GM23338 (cell line): ENCODE measurements around the gene PNPLA8. TPM values are rescaled to one million over a fixed set of nuclear protein-coding genes. Genes with fewer than 3 reads are reported as not detected.

ENCODE experiments used
- ATAC-seq: fragments of 200-7000 bp; cut with Tn5 transposase; 3 replicates; pipeline ENCODE4 v1.9.1; 2020
- DNase-seq: peaks from one replicate; pipeline ENCODE4 v3.0.0-alpha.2; 2015; ENCODE audit warnings: low spot score
- H2AFZ ChIP-seq: fragments of 200-600 bp; sonication (generic); 2 replicates; pipeline ENCODE4 v1.8.0; 2016; ENCODE audit warnings: antibody characterized with exemption, mild to moderate bottlenecking, moderate library complexity
- H3F3A ChIP-seq: fragments of 200-600 bp; sonication (generic); replicated peaks from 2 replicates; pipeline ENCODE4 v1.8.0; 2017; ENCODE audit warnings: antibody characterized with exemption, mixed run types, low read depth
- H3K27ac ChIP-seq: fragments of 200-600 bp; sonication (generic); 2 replicates; pipeline ENCODE4 v1.6.1; 2016; ENCODE audit warnings: low read depth
- H3K27me3 ChIP-seq: fragments of 200-600 bp; sonication (generic); 2 replicates; pipeline ENCODE4 v1.8.0; 2016; ENCODE audit warnings: mild to moderate bottlenecking, mixed run types, moderate library complexity; ENCODE audit not compliant: insufficient read depth
- H3K36me3 ChIP-seq: fragments of 200-600 bp; sonication (generic); 2 replicates; pipeline ENCODE4 v1.8.0; 2016; ENCODE audit warnings: mild to moderate bottlenecking; ENCODE audit not compliant: insufficient read depth
- H3K4me1 ChIP-seq: fragments of 200-600 bp; sonication (generic); 2 replicates; pipeline ENCODE4 v1.8.0; 2016; ENCODE audit warnings: mild to moderate bottlenecking, moderate library complexity; ENCODE audit not compliant: insufficient read depth
- H3K4me2 ChIP-seq: fragments of 200-600 bp; sonication (generic); 2 replicates; pipeline ENCODE4 v1.7.1; 2017; ENCODE audit warnings: mixed run types
- H3K4me3 ChIP-seq: fragments of 200-600 bp; sonication (generic); 2 replicates; pipeline ENCODE4 v1.6.1; 2016; ENCODE audit warnings: mixed run types
- H3K79me2 ChIP-seq: fragments of 200-600 bp; sonication (generic); replicated peaks from 2 replicates; pipeline ENCODE4 v1.8.0; 2017; ENCODE audit warnings: mild to moderate bottlenecking; ENCODE audit not compliant: insufficient read depth
- H3K9me2 ChIP-seq: fragments of 200-600 bp; sonication (generic); 2 replicates; pipeline ENCODE4 v1.8.0; 2017; ENCODE audit not compliant: insufficient read depth
- H4K20me1 ChIP-seq: fragments of 200-600 bp; sonication (generic); replicated peaks from 2 replicates; pipeline ENCODE4 v1.8.0; 2017; ENCODE audit warnings: mild to moderate bottlenecking; ENCODE audit not compliant: insufficient read depth
- H3K27ac Mint-ChIP-seq: 2 replicates; pipeline ENCODE4 v1.8.0; 2020; ENCODE audit warnings: inconsistent platforms, mild to moderate bottlenecking, moderate library complexity, mixed read lengths
- H3K27me3 Mint-ChIP-seq: 3 replicates; pipeline ENCODE4 v1.8.0; 2022; ENCODE audit warnings: low read depth, mild to moderate bottlenecking, moderate library complexity, mixed read lengths, inconsistent platforms; ENCODE audit not compliant: insufficient read depth, poor library complexity
- H3K36me3 Mint-ChIP-seq: 3 replicates; pipeline ENCODE4 v1.8.0; 2021; ENCODE audit warnings: low read depth, mild to moderate bottlenecking, inconsistent platforms, moderate library complexity, mixed read lengths
- H3K4me1 Mint-ChIP-seq: 3 replicates; pipeline ENCODE4 v1.8.0; 2020; ENCODE audit warnings: mild to moderate bottlenecking, inconsistent platforms, mixed read lengths
- H3K4me3 Mint-ChIP-seq: 3 replicates; pipeline ENCODE4 v1.8.0; 2021; ENCODE audit warnings: moderate library complexity, mild to moderate bottlenecking, inconsistent platforms, mixed read lengths
- H3K9me3 Mint-ChIP-seq: 3 replicates; pipeline ENCODE4 v1.8.0; 2020; ENCODE audit warnings: moderate library complexity, mild to moderate bottlenecking, inconsistent platforms, mixed read lengths
- CREB1 ChIP-seq: fragments of 250-450 bp; sonication (Bioruptor Pico); IDR thresholded peaks from 2 replicates; pipeline ENCODE4 v1.5.0; 2020; ENCODE audit warnings: low read depth, mild to moderate bottlenecking, moderate library complexity
- polyA plus RNA-seq: library from polyadenylated mRNA; unstranded; fragments of >200 nt; fragmentation: Nextera tagmentation; extraction: Ambion mirVana; gene quantifications from 2 replicates; pipeline ENCODE4 v1.2.1, GENCODE V29; 2016
- total RNA-seq: library from RNA; depleted of rRNA; stranded (reverse); fragments of >200 nt; shearing (Covaris generic); gene quantifications from 2 replicates; pipeline ENCODE4 v1.2.3, GENCODE V29; 2014; rRNA removed

Gene PNPLA8
- total and polyA plus RNA-seq, 2 experiments from 2014 or later: 12.5 to 13.6 TPM

DNA sequence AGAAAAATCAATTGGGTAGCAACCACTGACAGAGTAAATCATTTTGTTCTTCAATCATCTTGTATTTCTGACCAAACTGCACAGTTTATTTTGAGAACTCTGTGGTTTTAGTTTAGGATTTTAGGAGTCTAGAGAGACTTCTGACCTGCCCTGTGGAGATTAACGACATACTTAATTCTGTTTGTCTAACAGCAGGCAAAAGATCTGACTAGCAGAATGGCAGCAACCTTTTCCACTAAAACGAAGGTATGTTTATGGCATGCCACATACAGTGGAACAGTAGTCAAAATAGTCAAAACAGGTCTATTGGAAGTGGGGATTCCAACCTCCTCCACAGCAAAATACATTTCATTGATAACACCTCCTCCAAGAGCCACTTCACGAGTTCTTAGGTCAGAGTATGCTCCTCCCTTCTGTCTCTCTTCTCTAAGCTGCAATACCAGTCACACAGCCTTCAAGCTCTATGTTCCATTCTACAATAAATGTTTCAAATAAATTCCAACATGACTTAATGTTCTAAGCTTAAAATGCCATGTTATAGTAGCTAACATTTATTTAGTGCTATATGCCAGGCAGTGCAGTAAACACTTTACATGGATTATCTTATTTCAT is 104.1 kb downstream of the PNPLA8 start:
- ATAC-seq (no peak), DNase-seq (no peak)
- no peak for TF ChIP-seq CREB1 (CRISPR knock-in tag)
- no peaks in the 10 kb centered on the region for H3K9me2 ChIP-seq
- H3F3A ChIP-seq: no peaks in the 10 kb centered on the region
- H3K4me1 Mint-ChIP-seq: peaks cover 14% of the 10 kb centered on the region; the same call in 2 of the 3 replicates
- no peak overlapping the region for H2AFZ ChIP-seq
- H3K4me3 ChIP-seq: no peak overlapping the region
- H3K4me2 ChIP-seq: no peak overlapping the region
- no peak overlapping the region for H3K4me3 Mint-ChIP-seq
- no peaks in the 10 kb centered on the region for H3K27me3 ChIP-seq
- no peaks in the 10 kb centered on the region for H3K79me2 ChIP-seq
- H3K27ac Mint-ChIP-seq: no peak overlapping the region
- no peaks in the 10 kb centered on the region for H3K36me3 ChIP-seq
- no peak overlapping the region for H3K27ac ChIP-seq
- H3K9me3 Mint-ChIP-seq: no peaks in the 10 kb centered on the region
- no peaks in the 10 kb centered on the region for H3K4me1 ChIP-seq
- H3K27me3 Mint-ChIP-seq: no peaks in the 10 kb centered on the region
- H4K20me1 ChIP-seq: no peaks in the 10 kb centered on the region
- no peaks in the 10 kb centered on the region for H3K36me3 Mint-ChIP-seq

Other genes with a start within 250 kb of the PNPLA8 start
- gene NRCAM, start 69.7 kb downstream of the PNPLA8 start, total RNA-seq: 3.5 and 6.8 TPM in 2 replicates
- gene NRCAM, start 69.7 kb downstream of the PNPLA8 start, polyA plus RNA-seq: 2.5 and 2.7 TPM in 2 replicates
- gene THAP5, start 43.6 kb upstream of the PNPLA8 start, total RNA-seq: 32.3 and 36.0 TPM in 2 replicates
- 15.2 and 18.2 TPM in 2 replicates for gene THAP5, start 43.6 kb upstream of the PNPLA8 start, polyA plus RNA-seq
- 14.4 and 16.0 TPM in 2 replicates for gene DNAJB9, start 43.7 kb upstream of the PNPLA8 start, total RNA-seq
- gene DNAJB9, start 43.7 kb upstream of the PNPLA8 start, polyA plus RNA-seq: 7.3 and 8.4 TPM in 2 replicates